GM19328 (cell line): ENCODE results near the gene ERLEC1.
"Not testable (repeated sequence)": the region's sequence is repeated elsewhere in the genome, so short reads cannot be mapped to it uniquely, and the experiment has no call there.

Experiments used
- ATAC-seq: cut with Tn5 transposase; IDR thresholded peaks from one replicate; pipeline ENCODE4 v1.9.1; 2021; ENCODE audit warnings: mild to moderate bottlenecking, moderate library complexity; ENCODE audit not compliant: unreplicated experiment

ERLEC1 gene, protein sequence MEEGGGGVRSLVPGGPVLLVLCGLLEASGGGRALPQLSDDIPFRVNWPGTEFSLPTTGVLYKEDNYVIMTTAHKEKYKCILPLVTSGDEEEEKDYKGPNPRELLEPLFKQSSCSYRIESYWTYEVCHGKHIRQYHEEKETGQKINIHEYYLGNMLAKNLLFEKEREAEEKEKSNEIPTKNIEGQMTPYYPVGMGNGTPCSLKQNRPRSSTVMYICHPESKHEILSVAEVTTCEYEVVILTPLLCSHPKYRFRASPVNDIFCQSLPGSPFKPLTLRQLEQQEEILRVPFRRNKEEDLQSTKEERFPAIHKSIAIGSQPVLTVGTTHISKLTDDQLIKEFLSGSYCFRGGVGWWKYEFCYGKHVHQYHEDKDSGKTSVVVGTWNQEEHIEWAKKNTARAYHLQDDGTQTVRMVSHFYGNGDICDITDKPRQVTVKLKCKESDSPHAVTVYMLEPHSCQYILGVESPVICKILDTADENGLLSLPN

DNA sequence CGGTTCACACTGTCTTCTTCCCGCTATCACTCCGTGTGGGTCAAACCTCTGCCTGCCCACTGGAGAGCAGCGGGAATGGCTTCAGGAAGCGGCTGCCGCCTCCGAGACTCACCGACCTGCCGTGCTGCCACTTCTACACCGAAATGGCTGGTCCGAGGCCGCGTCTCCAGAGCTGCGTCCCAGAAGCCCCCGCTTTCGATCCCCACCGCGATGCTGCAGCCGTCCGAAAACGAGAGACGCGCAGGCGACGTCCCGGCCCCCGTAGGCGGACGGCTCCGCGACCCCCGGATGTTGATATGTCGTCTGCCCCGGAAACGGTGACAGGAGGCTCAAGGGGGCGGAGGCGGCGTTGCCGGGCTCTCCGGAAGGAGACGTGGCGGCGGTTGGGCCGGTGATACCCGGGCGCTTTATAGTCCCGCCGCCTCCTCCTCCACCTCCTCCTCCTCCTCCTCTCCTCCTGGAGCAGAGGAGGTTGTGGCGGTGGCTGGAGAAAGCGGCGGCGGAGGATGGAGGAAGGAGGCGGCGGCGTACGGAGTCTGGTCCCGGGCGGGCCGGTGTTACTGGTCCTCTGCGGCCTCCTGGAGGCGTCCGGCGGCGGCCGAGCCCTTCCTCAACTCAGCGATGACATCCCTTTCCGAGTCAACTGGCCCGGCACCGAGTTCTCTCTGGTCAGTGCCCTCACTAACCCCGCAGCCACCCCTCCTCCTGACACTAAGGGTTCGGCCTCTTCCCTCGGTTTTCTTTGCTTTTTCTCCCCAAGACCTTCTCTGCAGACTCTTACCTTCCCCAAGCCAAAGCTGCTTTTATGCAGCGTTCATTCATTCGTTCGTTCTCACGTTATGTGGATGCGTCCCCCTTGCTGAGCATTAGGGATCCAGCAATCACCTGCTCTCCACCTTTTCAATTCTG is at the start of gene ERLEC1, which contains the start of gene ASB3:
ERLEC1 (plus strand) TSS at position 340 of the 909 bp plus-strand sequence; CDS start at position 507, 167 bp downstream.
ASB3 (minus strand) TSS at position 249 of the 909 bp plus-strand sequence. CDS start 21,381 bp downstream, outside the sequence.
- ATAC-seq, result peak; percentile 95

DNA sequence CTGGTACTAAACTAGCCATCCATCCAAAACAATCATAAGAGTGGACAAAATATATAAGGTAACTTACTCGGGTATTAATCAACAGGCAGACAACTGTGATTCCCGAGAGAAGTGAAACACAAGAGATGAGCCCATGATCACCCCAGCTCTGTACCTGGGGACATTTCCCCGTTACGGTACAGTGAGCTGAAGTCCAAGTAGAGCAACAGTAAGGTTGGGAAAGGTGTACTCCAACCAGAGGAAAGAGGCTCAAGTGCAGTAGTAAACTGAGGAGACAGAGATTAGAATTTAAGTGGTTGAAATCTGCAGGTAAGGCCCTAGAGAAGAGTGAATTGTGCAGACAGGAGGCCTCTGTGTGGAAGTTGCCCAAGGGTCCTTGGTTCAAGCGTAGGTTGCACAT is 49.8 kb upstream of the ERLEC1 start:
- ATAC-seq, result no peak

DNA sequence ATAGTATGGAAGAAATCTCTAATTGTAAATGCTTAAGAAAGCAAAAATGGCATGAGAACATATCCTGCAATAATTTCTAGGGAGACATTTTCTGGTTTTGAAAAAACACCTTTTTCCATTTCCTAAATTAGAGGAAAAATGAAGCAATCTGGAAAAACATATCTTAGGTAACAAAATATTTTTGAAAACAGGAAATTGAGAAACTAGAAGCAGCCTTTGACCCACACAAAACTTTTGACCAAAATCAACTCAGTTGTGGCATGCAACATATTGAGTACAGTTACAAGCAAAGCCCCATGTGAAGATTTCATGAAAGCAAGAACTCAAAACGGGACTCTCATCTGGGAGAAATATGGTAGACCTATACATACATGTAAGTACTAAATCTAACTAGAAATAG is 47.8 kb upstream of the ERLEC1 start:
- no peak for ATAC-seq

DNA sequence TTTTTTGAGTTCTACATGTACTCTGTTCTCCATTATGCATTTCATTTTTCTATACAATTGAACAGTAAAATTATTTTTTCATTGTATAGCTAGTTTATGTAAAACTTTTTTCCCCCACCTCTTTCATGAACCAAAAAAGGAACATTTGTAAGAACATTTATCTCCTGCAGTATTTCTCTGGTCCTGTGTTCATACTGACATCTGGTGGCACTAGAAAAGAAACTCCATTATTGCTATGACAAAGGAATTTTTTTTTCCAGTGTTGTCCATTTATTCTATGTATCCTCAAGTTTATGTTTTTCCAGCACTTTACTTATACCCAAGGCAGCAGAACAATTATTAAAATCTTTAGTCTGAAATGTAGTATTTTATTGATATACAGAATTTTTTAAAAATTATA is 46.7 kb upstream of the ERLEC1 start:
- ATAC-seq, result no peak

DNA sequence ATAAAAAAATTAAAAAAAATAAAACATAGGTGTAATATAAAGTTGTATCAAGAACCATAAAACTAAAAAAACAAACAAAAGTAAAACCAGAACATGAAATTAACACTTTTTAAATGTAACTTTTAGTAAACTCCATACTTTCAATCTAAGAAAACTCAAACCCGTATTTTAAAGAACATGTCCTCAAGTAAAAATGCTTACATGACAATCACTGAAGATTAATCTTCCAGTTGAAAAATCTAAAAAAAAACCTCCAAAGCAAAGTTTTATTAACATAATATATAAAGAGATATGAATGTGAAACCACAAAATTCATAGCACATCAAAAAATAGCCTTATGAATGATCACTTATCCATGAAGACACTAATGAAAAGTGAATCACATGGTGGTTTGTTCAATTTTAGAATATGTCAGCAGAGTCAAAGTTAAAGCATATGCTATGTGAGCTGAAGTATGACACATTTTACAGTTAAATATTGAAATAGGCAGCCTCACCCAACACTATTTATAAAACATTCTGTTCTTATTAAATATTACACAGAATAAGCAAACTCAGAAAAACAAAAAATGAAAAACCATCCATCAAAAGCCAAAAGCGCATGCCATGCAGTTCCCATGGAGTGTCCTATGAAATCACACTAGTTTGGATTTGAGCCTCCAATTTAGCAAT is 42.3 kb upstream of the ERLEC1 start:
- ATAC-seq, result no peak

DNA sequence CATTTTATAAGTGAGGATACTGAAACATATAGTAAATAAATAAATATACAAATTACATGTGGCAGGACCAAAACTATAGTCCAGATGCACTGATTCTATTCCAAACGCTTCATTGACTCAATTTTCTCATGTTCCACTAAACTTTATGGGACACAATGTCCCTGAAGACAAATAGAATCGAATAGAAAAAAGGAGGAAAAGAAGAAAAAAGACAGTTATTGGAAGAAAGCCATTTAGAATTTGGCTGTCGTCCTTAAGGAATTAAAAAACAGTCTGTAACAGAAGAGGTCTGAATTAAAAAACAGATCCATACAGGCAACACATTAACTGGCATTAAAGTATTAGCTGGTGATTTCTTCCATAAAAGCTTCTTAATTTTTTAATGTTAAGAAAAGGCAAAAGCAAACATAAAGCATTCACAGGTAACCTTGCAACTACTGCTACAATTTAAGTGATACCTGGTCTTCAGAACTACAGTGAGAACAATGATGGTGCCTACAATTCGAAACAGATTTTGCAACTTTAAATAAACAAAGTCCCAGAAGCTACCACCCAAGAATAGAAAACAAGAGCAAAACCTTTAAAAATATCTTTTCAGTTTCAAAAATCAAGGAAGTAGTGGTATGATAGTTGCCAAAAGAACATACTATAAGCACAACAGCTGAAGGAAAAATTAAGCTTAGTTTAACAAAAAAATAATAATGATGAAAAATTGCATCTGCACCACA is 36.6 kb upstream of the ERLEC1 start:
- ATAC-seq, result no peak

DNA sequence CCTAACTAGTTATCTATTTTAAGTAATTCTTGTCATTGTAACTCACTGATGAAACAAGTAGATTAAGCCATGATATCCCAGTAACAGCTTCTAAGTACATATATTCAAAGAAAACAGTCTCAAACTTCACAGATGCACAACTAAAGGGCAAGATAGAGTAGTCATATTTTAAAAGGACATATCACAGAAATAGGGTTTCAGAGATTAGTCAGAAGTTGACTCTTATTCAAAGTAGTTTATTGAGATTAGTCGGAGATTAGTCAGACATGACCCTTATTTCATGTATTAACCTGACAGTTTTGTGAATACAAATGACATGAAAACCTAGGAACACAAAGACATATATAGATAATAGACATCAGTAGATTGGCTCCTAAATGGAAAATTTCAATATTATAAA is 35.1 kb upstream of the ERLEC1 start:
- ATAC-seq, result peak; percentile 87

DNA sequence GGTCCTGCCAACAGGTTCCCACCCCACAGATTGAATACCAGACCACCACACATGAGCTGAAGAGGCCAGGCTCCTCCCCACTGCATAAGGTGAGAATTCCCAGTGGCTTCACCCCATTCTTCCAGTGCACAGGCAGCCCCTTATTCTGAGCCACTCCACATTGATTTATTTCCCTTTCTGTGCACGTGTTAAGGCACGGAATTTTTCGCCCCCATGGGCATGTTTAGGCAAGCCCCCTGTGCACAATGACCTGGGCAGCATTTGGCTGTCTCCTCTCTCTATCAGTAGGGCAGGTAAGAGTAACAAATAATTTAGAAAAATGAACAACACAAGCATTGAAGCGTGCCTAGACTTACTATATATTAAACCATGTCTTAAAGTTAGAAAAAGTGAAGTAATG is 34.5 kb upstream of the ERLEC1 start:
- ATAC-seq, result no peak

DNA sequence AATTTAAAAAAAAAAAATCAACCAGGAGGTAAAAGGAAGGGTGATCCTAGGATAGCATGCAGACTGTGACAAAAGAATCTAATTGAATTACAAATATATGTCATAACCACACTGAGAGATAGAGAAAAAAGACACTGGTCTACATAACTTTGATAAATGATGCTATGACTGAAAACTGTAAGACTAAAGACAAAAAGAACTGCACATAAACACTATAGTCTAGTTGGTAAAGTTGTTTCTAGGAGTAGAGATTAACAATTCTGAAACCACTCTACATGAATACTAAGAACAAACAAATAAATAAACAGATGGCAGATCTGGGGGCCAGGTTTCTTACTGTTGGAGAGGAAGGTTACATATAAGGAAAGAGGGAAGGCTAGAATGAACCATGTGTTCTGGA is 33.8 kb upstream of the ERLEC1 start:
- ATAC-seq, result no peak

DNA sequence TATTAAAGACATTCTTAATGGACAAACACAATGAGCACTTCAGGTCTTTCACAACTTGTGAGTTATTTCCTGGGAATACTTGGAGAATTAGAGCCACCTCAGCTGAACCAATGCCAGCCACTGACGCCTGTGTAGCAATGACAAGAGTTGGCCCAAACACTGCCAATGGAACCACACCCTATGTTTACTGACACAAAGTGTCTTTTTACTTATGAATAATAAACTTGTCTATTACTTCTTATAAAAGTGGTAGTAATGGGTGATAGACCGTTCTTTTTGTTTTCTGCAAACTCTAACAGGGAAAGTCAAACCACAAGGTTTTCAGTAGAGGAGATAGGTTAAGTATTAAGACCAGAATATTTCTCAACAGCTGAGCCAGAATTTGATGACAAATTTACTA is 31.7 kb upstream of the ERLEC1 start:
- ATAC-seq, result no peak

DNA sequence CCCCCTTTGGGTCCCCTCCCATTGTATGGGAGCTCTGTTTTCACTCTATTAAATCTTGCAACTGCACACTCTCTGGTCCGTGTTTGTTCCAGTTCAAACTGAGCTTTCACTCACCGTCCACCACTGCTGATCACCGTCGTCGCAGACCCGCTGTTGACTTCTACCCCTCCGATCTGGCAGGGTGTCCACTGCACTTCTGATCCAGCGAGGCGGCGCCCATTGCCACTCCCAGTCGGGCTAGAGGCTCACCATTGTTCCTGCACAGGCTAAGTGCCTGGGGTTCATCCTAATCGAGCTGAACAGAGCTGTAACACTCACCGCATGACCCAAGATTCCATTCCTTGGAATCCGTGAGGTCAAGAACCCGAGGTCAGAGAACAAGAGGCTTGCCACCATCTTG is 30.2 kb upstream of the ERLEC1 start:
- no peak for ATAC-seq

DNA sequence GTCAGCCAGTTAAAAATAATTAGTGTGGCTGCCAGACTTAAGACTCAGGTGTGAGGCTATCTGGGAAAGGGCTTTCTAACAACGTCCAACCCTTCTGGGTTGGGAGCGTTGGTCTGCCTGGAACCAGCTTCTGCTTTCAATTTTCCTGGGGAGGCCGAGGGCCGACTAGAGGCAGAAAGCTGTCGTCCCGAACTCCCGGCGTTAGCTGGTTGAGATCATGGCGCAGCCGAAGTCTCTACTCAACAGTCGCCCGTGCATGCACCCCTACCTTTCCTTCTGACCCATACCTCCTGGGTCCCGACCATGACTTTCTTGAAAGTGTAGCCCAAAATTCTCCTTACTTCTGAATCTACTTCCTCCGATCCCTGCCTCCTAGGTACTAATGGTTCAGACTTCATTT is 29.6 kb upstream of the ERLEC1 start:
- not testable (repeated sequence) for ATAC-seq

DNA sequence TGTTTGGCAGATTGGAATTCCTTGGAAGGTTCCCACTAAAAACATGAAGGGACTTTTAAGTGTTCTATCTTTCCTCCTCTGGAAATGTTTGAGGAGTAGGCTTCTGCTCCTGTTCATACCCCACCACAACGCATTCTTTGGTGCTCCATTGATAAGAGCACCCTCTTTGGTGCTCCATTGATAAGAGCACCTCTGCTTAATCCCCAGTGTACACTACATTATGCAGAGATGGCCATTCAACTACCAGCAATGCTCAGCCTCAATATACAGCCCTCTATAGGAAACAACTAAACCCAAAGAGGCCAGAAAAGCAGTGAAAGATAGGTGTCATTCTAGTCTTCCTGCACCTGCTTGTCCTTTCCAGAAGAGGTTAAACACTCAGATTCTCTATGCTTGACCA is 21.1 kb upstream of the ERLEC1 start:
- no peak for ATAC-seq

DNA sequence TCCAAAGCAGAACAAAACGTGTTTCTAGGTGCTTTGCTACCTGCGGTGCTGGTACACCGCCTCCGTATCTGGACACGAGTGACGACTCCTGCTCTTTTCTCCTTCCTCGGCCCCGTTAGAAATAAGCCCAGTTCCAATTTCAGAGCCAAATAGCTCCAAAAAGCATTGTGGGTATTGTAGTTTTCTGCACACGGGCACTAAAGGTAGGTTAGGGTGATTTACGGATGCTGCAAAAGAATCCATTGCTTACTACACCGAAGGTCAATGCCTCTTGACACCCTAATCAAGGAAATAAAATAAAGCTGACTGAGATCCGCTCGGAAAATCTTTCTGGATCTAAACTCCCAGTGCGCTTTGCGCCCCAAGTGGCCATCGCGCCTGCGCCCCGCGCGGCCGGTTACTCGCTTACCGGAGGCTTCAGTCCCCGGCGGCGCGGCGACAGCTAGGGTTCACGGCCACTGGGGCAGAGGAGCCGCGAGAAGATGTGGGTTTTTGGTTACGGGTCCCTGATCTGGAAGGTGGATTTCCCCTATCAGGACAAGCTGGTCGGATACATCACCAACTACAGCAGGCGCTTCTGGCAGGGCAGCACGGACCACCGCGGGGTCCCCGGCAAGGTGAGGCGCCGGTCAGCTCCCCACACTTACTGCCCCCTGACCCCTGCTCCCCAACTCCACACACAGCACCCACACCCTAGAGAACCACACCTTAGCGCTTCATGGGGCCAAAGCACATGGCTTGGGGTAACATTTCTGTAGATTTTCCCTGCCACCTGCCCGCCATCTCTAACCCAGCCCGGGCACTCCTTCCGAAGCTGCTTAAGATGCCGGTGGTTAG is 19.2 kb upstream of the ERLEC1 start, which contains the start of gene CHAC2:
CHAC2 (plus strand) TSS at position 400 of the 837 bp plus-strand sequence; CDS start at position 483, 83 bp downstream.
- ATAC-seq, result peak; percentile 90

DNA sequence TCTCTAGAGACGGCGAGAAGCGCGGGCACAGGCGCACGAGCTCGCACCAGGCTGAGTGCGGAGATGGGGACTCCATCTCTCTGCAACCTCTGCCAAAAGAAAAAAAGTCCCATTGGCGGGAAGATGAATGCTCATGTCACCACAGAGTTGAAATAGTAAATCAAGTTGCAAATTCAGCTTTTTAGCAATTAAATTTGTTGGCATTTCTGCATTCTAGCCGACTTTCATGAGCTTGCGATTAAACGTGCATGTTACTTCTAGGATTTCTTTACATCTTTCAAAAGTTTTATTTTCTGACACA is 18.7 kb upstream of the ERLEC1 start:
- peak; percentile 45 for ATAC-seq

DNA sequence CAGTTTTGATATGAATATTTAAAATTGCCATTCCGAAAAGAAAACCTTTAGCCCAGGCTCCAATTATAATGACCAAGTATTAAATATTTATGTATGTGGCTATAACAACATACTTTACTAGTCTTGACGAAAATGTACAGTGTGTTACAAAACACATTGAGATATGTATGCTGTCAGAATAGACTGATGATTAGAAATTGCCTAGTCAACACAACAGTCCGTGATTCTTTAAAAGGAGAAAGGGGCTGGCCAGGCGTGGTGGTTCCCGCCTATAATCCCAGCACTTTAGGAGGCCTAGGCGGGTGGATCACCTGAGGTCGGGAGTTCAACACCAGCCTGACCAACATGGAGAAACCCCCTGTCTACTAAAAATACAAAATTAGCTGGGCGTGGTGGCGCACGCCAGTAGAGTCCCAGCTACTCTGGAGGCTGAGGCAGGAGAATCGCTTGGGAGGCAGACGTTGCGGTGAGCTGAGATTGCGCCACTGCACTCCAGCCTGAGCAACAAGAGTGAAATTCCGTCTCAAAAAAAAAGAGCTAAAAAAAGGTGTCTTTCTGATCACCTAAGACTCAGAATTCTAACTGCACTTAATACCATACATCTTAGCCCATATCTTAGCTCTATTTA is 17.4 kb upstream of the ERLEC1 start:
- no peak for ATAC-seq

DNA sequence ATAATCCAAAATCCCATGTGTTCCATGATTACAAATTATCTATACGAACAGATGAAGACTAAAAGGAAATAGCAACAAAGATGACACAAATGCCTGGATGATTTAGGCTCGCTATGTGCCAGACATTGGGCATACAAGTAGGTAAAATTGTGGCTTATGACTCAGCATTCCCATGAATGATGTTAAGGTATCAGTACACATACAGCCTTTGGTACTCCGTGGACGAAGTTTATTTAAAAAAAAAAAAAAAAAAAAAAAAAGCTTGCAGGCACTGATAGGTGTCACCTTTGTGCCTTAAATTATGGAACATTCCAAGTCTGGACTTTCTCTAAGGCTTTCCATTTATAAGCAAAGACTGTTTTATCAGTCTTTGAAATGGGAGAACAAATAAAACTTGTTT is 16.6 kb upstream of the ERLEC1 start:
- no peak for ATAC-seq

DNA sequence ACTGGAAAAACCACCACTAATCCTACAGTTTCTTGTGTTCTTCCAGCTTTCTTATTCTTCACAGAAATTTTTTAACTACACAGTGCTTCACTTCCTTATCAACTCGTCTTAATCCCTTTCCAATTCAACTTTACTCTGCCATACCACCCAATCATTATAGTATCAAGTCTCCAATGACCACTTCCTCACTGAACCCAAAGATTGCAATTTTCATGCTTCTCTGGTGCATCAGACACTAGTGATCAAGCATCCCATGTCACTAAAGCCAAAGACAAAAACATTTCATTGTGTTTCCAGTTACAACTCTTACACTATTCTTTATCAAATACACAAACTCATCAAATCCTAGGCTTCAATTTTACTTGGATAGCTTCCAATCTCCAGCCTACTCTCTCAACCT is 9.7 kb upstream of the ERLEC1 start:
- ATAC-seq, result no peak

DNA sequence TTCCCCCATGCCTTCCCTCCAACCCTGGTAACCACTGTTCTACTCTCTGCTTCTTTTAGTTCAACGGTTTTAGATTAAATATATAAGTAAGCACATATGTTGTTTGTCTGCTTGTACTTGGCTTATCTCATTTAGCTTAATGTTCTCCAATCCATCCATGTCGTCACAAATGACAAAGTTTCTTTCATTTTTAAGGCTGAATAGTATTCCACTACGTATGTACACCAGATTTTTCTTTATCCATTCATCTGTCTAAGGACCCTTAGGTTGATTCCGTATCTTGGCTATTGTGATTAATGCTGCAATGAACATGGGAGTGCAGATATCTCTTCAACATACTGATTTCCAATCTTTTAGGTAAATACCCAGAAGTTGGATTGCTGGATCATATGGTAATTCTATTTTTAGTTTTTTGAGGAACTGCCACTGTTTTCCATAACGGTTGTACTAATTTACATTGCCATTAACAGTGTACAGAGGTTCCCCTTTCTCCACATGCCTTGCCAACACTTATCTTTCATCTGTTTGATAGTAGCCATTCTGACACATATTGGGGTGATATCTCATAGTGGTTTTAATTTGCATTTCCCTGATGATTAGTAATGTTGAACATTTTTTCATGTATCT is 8.2 kb upstream of the ERLEC1 start:
- ATAC-seq, result no peak
